SU-DHL-6 (cell line): ENCODE data around the gene SLC22A1.

Source experiments
- H2AFZ ChIP-seq: fragments of 200-600 bp; sonication (generic); 2 replicates; pipeline ENCODE4 v1.6.1; 2014; ENCODE audit warnings: low read depth, mild to moderate bottlenecking, moderate library complexity, mixed read lengths, antibody characterized with exemption, low read length; ENCODE audit not compliant: severe bottlenecking
- H3F3A ChIP-seq: fragments of 200-600 bp; shearing (Covaris generic); 2 replicates; pipeline ENCODE4 v1.6.0; 2016; ENCODE audit warnings: antibody characterized with exemption, mild to moderate bottlenecking; ENCODE audit not compliant: insufficient read depth
- H3K27ac ChIP-seq: fragments of 200-600 bp; sonication (generic); 2 replicates; pipeline ENCODE4 v1.5.1; 2016; ENCODE audit warnings: low read depth, mild to moderate bottlenecking, low read length, moderate library complexity, mixed read lengths
- H3K27me3 ChIP-seq: fragments of 200-600 bp; sonication (generic), shearing (Covaris generic); 2 replicates; pipeline ENCODE4 v1.6.0; 2014; ENCODE audit warnings: mild to moderate bottlenecking, low read length
- H3K36me3 ChIP-seq: fragments of 200-600 bp; sonication (generic); 2 replicates; pipeline ENCODE4 v1.6.1; 2014; ENCODE audit warnings: mild to moderate bottlenecking, low read length, mixed read lengths
- H3K4me2 ChIP-seq: fragments of 300-600, 200-600 bp; shearing (Covaris generic), sonication (generic); 2 replicates; pipeline ENCODE4 v1.6.0; 2014; ENCODE audit warnings: low read length, low read depth, mild to moderate bottlenecking; ENCODE audit not compliant: poor library complexity, severe bottlenecking
- H3K4me3 ChIP-seq: fragments of 200-600 bp; sonication (generic); 2 replicates; pipeline ENCODE4 v1.5.1; 2014; ENCODE audit warnings: antibody characterized with exemption, low read length, mild to moderate bottlenecking, mixed read lengths; ENCODE audit not compliant: insufficient read depth, poor library complexity, severe bottlenecking
- H3K79me2 ChIP-seq: fragments of 200-600 bp; sonication (generic); 2 replicates; pipeline ENCODE4 v1.6.1; 2014; ENCODE audit warnings: mild to moderate bottlenecking, low read length, moderate library complexity; ENCODE audit not compliant: insufficient read depth
- H3K9ac ChIP-seq: fragments of 200-600 bp; sonication (generic); 2 replicates; pipeline ENCODE4 v1.7.0; 2014; ENCODE audit warnings: mild to moderate bottlenecking, low read length
- H3K9me2 ChIP-seq: fragments of 200-600 bp; sonication (generic); replicated peaks from 2 replicates; pipeline ENCODE4 v1.6.1; 2014; ENCODE audit warnings: low read length; ENCODE audit not compliant: insufficient read depth
- H3K9me3 ChIP-seq: fragments of 200-600 bp; sonication (generic); 2 replicates; pipeline ENCODE4 v1.6.1; 2014; ENCODE audit warnings: low read length, mixed read lengths; ENCODE audit not compliant: insufficient read depth
- H4K20me1 ChIP-seq: fragments of 200-600 bp; sonication (generic); 2 replicates; pipeline ENCODE4 v1.6.1; 2014; ENCODE audit warnings: low read depth, mild to moderate bottlenecking, antibody characterized with exemption, low read length, moderate library complexity, mixed read lengths
- CTCF ChIP-seq: fragments of 200-600 bp; sonication (generic); IDR thresholded peaks from one replicate; pipeline ENCODE4 v1.5.1; 2017; ENCODE audit warnings: antibody characterized with exemption, mild to moderate bottlenecking, low read length, moderate library complexity; ENCODE audit not compliant: insufficient read depth, poor library complexity, severe bottlenecking
- EZH2phosphoT487 ChIP-seq: fragments of 200-600 bp; sonication (generic), shearing (Covaris generic); conservative IDR thresholded peaks from 2 replicates; pipeline ENCODE4 v1.6.1; 2018; ENCODE audit warnings: mild to moderate bottlenecking, antibody characterized with exemption, low read length, moderate library complexity, mixed read lengths

The SLC22A1 gene

GRCh38 chr6:160134779-160135547 is 13.3 kb downstream of the SLC22A1 start:
- H3K27me3 ChIP-seq: no peaks in the 10 kb centered on the region
- H3K9ac ChIP-seq: no peak overlapping the region

GRCh38 chr6:160135907-160136655 is 14.5 kb downstream of the SLC22A1 start:
- Histone ChIP-seq H3K4me3 (no peak overlapping the region), H3K27ac (no peak overlapping the region), H4K20me1 (no peaks in the 10 kb centered on the region), H3K4me2 (no peak overlapping the region), H2AFZ (no peak overlapping the region), H3K79me2 (no peaks in the 10 kb centered on the region), H3K9me2 (no peaks in the 10 kb centered on the region), H3K9me3 (no peaks in the 10 kb centered on the region), H3K9ac (no peak overlapping the region), H3K27me3 (no peaks in the 10 kb centered on the region), H3K36me3 (no peaks in the 10 kb centered on the region), H3F3A (no peaks in the 10 kb centered on the region)
- no peak for TF ChIP-seq CTCF
- TF ChIP-seq EZH2phosphoT487: no peak

More at GRCh38 chr6:160134779-160135547, 13.3 kb downstream of the SLC22A1 start:
- H3K4me2 ChIP-seq: no peak overlapping the region
- no peak overlapping the region for H3K4me3 ChIP-seq
- no peak overlapping the region for H3K27ac ChIP-seq
- H3K9me2 ChIP-seq: no peaks in the 10 kb centered on the region
- H3K9me3 ChIP-seq: no peaks in the 10 kb centered on the region
- no peaks in the 10 kb centered on the region for H4K20me1 ChIP-seq
- TF ChIP-seq EZH2phosphoT487 (no peak), CTCF (no peak)
- H2AFZ ChIP-seq: no peak overlapping the region
- no peaks in the 10 kb centered on the region for H3K79me2 ChIP-seq
- H3K36me3 ChIP-seq: no peaks in the 10 kb centered on the region
- H3F3A ChIP-seq: no peaks in the 10 kb centered on the region

GRCh38 chr6:160137130-160137988 is 15.7 kb downstream of the SLC22A1 start:
- H3K4me3 ChIP-seq: no peak overlapping the region
- no peak for TF ChIP-seq EZH2phosphoT487
- no peak for TF ChIP-seq CTCF

More at GRCh38 chr6:160137130-160137988, 15.7 kb downstream of the SLC22A1 start:
- H3F3A ChIP-seq: no peaks in the 10 kb centered on the region
- H3K9me3 ChIP-seq: no peaks in the 10 kb centered on the region
- H3K4me2 ChIP-seq: no peak overlapping the region
- H3K27ac ChIP-seq: no peak overlapping the region
- no peaks in the 10 kb centered on the region for H3K27me3 ChIP-seq
- no peaks in the 10 kb centered on the region for H4K20me1 ChIP-seq
- no peak overlapping the region for H2AFZ ChIP-seq
- no peak overlapping the region for H3K9ac ChIP-seq
- H3K9me2 ChIP-seq: no peaks in the 10 kb centered on the region
- no peaks in the 10 kb centered on the region for H3K36me3 ChIP-seq
- H3K79me2 ChIP-seq: no peaks in the 10 kb centered on the region
